HL-60/S4 (cell line): ENCODE measurements around the gene TMEM219.

Source experiments
- in situ Hi-C: fragments of 300-500 bp; cut with MboI; formaldehyde crosslinking; loops from 2 replicates; pipeline ENCODE4 v1.14.3; 2022; ENCODE audit warnings: low sequenced_read_pairs

The TMEM219 gene

GRCh38 chr16:29994600-29995323, 32.9 kb downstream of the TMEM219 start:
- in situ Hi-C loops: no loop called here

- in situ Hi-C loops: no loop called here
Measured at GRCh38 chr16:29995324-29995910, 33.5 kb downstream of the TMEM219 start, which contains the start of gene HIRIP3. Gene HIRIP3 (minus strand): TSS chr16:29995617. CDS start chr16:29995605, 12 bp downstream.

GRCh38 chr16:29995911-29996765, 34.3 kb downstream of the TMEM219 start, which contains the start of gene INO80E:
Gene INO80E (plus strand): TSS chr16:29996241. CDS start chr16:29996311, 70 bp downstream.
- in situ Hi-C loops: no loop called here

GRCh38 chr16:29996766-29997250, 34.9 kb downstream of the TMEM219 start:
- in situ Hi-C loops: no loop called here

- in situ Hi-C loops: no loop called here
Measured at GRCh38 chr16:29999605-30000004, 37.7 kb downstream of the TMEM219 start.

GRCh38 chr16:30000735-30001631, 39.1 kb downstream of the TMEM219 start:
- in situ Hi-C loops: no loop called here

GRCh38 chr16:30002614-30003346, 40.9 kb downstream of the TMEM219 start:
- in situ Hi-C loops: no loop called here

GRCh38 chr16:30003670-30004423, 42.0 kb downstream of the TMEM219 start:
- in situ Hi-C loops: no loop called here

GRCh38 chr16:30004424-30004776, 42.5 kb downstream of the TMEM219 start:
- in situ Hi-C loops: no loop called here

- in situ Hi-C loops: no loop called here
Measured at GRCh38 chr16:30004811-30005242, 42.9 kb downstream of the TMEM219 start.

- in situ Hi-C loops: no loop called here
Measured at GRCh38 chr16:30005341-30006094, 43.6 kb downstream of the TMEM219 start.

- in situ Hi-C loops: no loop called here
Measured at GRCh38 chr16:30006095-30006473, 44.2 kb downstream of the TMEM219 start.

GRCh38 chr16:30006659-30007377, 44.9 kb downstream of the TMEM219 start:
- in situ Hi-C loops: no loop called here

- in situ Hi-C loops: no loop called here
Measured at GRCh38 chr16:30007378-30007895, 45.6 kb downstream of the TMEM219 start.

GRCh38 chr16:30009085-30009862, 47.4 kb downstream of the TMEM219 start:
- in situ Hi-C loops: no loop called here

- in situ Hi-C loops: no loop called here
Measured at GRCh38 chr16:30009990-30010843, 48.3 kb downstream of the TMEM219 start.
